ENCODE measurements around the gene DPYD. TPM values are rescaled to one million over a fixed set of nuclear protein-coding genes. Genes with fewer than 3 reads are reported as not detected.

DPYD gene
- total and polyA plus RNA-seq, 7 donors, result 2.5 to 7.3 (median 5.1) TPM

- ATAC-seq (no peak), DNase-seq (no peak)
- intact Hi-C loops (cut with DNase I), result no loop called here
- TF ChIP-seq, protein P1, sequence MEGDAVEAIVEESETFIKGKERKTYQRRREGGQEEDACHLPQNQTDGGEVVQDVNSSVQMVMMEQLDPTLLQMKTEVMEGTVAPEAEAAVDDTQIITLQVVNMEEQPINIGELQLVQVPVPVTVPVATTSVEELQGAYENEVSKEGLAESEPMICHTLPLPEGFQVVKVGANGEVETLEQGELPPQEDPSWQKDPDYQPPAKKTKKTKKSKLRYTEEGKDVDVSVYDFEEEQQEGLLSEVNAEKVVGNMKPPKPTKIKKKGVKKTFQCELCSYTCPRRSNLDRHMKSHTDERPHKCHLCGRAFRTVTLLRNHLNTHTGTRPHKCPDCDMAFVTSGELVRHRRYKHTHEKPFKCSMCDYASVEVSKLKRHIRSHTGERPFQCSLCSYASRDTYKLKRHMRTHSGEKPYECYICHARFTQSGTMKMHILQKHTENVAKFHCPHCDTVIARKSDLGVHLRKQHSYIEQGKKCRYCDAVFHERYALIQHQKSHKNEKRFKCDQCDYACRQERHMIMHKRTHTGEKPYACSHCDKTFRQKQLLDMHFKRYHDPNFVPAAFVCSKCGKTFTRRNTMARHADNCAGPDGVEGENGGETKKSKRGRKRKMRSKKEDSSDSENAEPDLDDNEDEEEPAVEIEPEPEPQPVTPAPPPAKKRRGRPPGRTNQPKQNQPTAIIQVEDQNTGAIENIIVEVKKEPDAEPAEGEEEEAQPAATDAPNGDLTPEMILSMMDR (IDR thresholded peaks at IDR 0.05), result no peak
- Histone ChIP-seq H3K36me3 (ENCODE audit: insufficient read depth in 1 of 2, low read depth in 1 of 2) (no peaks in the 10 kb centered on the region), H3K27me3 (ENCODE audit: insufficient read depth in 3 of 3, low read length in 2 of 3) (no peaks in the 10 kb centered on the region), H3K4me3 (no peak overlapping the region), H3K9me3 (no peaks in the 10 kb centered on the region), H3K4me1 (no peaks in the 10 kb centered on the region), H3K27ac (no peak overlapping the region)
- 92 to 93% (median 93%) methylated on average over 3 of the region's 3 CpGs for WGBS, 3 donors
These were observed 542.2 kb downstream of the DPYD start for GRCh38 chr1:97378596-97378995.

DNA sequence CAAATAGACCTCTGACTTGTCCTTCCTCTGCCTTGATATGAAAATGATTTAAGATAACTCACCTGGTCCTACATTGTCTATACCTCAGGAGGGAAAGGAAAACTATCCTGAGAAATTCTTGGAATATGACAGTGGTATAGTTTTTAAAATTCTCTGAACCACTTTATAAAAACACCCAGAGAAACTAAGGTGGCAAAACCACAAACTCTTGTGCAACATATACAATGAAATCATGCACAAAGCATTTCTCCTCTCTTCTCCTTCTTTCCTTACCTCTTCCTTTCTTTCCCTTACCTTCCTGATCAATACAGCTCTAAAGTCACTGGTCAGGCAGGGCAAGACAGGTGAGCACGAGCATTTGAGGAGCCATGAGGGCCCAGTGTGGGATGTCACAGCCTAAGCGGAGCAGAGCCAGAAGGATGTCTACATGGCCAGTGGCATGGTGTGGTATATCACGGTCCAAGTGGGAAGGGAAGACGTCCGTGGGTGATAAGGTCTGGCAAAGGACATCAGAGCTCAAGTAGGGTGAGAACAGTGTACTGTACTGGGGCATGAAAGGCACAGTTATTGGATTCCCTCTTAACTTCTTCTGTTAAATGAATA lies 543.3 kb downstream of the DPYD start:
- Histone ChIP-seq H3K4me3 (no peak overlapping the region), H3K4me1 (no peaks in the 10 kb centered on the region), H3K27ac (no peak overlapping the region), H3K9me3 (no peaks in the 10 kb centered on the region), H3K36me3 (ENCODE audit: insufficient read depth in 1 of 2, low read depth in 1 of 2) (no peaks in the 10 kb centered on the region), H3K27me3 (ENCODE audit: insufficient read depth in 3 of 3, low read length in 2 of 3) (no peaks in the 10 kb centered on the region)
- ATAC-seq (no peak), DNase-seq (no peak)
- 87 to 93% (median 92%) methylated on average over 5 of the region's 5 CpGs for WGBS, 3 donors
- intact Hi-C loops (cut with DNase I), result no loop called here
- TF ChIP-seq, protein P1 (IDR thresholded peaks at IDR 0.05), result no peak

- Histone ChIP-seq H3K4me1 (no peaks in the 10 kb centered on the region), H3K27me3 (ENCODE audit: insufficient read depth in 3 of 3, low read length in 2 of 3) (no peaks in the 10 kb centered on the region), H3K27ac (no peak overlapping the region), H3K36me3 (ENCODE audit: insufficient read depth in 1 of 2, low read depth in 1 of 2) (no peaks in the 10 kb centered on the region), H3K9me3 (no peaks in the 10 kb centered on the region), H3K4me3 (no peak overlapping the region)
- TF ChIP-seq, protein P1 (IDR thresholded peaks at IDR 0.05), result no peak
- 80 to 86% (median 85%) methylated on average over 5 of the region's 5 CpGs for WGBS, 3 donors
- DNase-seq (no peak), ATAC-seq (no peak)
- intact Hi-C loops (cut with DNase I), result no loop called here
These were observed 547.8 kb downstream of the DPYD start for GRCh38 chr1:97373000-97373399.

DNA sequence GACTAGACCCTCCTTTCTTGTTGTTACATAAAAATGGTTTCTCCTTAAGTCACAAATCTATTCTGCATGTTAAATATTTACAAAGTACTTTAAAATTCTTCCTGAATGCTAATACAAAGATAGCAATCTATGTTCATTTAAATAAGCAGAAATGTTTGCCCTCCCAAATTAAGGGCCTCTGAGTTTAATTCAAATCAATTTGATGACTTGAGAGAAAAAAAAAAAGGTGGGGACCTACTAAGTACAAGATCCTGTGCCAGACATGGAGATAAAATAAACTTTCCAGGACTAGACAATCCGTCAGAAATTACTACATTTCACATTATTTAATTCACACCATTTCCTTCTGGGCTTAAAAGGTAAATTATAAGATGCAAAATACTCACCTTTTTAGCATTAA lies 548.3 kb downstream of the DPYD start:
- no peak for DNase-seq
- TF ChIP-seq, protein P1 (IDR thresholded peaks at IDR 0.05), result no peak
- 95 to 100% (median 98%) methylated on average over 1 of the region's 1 CpG for WGBS, 3 donors
- no peak for ATAC-seq
- intact Hi-C loops (cut with DNase I), result no loop called here
- no peaks in the 10 kb centered on the region for H3K4me1 ChIP-seq
- no peaks in the 10 kb centered on the region for H3K36me3 ChIP-seq (ENCODE audit: insufficient read depth in 1 of 2, low read depth in 1 of 2)
- no peaks in the 10 kb centered on the region for H3K27me3 ChIP-seq (ENCODE audit: insufficient read depth in 3 of 3, low read length in 2 of 3)
- no peak overlapping the region for H3K4me3 ChIP-seq
- H3K9me3 ChIP-seq, result no peaks in the 10 kb centered on the region
- H3K27ac ChIP-seq, result no peak overlapping the region

GRCh38 chr1:97368296-97368695 lies 552.5 kb downstream of the DPYD start:
- Histone ChIP-seq H3K27ac (no peak overlapping the region), H3K9me3 (no peaks in the 10 kb centered on the region), H3K4me1 (no peaks in the 10 kb centered on the region), H3K27me3 (ENCODE audit: insufficient read depth in 3 of 3, low read length in 2 of 3) (no peaks in the 10 kb centered on the region), H3K4me3 (no peak overlapping the region), H3K36me3 (ENCODE audit: insufficient read depth in 1 of 2, low read depth in 1 of 2) (no peaks in the 10 kb centered on the region)
- intact Hi-C loops (cut with DNase I), result no loop called here
- WGBS, 3 donors, result 97 to 100% (median 98%) methylated on average over 1 of the region's 1 CpG
- no peak for ATAC-seq
- TF ChIP-seq, protein P1 (IDR thresholded peaks at IDR 0.05), result no peak
- no peak for DNase-seq

All from psoas muscle (tissue), 8 donors.